Upper lobe of right lung (tissue), 1 donor: ENCODE data around the gene MAP6. TPM values are rescaled to one million over a fixed set of nuclear protein-coding genes. Genes with fewer than 3 reads are reported as not detected.

Source experiments
- ATAC-seq: fragments of 200-7000 bp; cut with Tn5 transposase; one replicate; pipeline ENCODE4 v1.9.1; 2020; ENCODE audit warnings: mild to moderate bottlenecking, moderate library complexity
- DNase-seq: peaks from one replicate; pipeline ENCODE4 v3.0.0-alpha.2; 2020
- H3K27ac ChIP-seq: fragments of 200-600 bp; one replicate; pipeline ENCODE4 v1.8.0; 2022
- H3K27me3 ChIP-seq: fragments of 200-600 bp; one replicate; pipeline ENCODE4 v1.8.0; 2022; ENCODE audit warnings: mild to moderate bottlenecking
- H3K36me3 ChIP-seq: fragments of 200-600 bp; one replicate; pipeline ENCODE4 v1.8.0; 2022
- H3K4me1 ChIP-seq: fragments of 200-600 bp; one replicate; pipeline ENCODE4 v1.8.0; 2022
- H3K4me3 ChIP-seq: fragments of 200-600 bp; one replicate; pipeline ENCODE4 v1.8.0; 2022; ENCODE audit warnings: mild to moderate bottlenecking
- H3K9me3 ChIP-seq: fragments of 200-600 bp; one replicate; pipeline ENCODE4 v1.8.0; 2022
- CTCF ChIP-seq: fragments of 200-600 bp; IDR thresholded peaks from one replicate; pipeline ENCODE4 v1.8.0; 2022; ENCODE audit warnings: antibody characterized with exemption
- intact Hi-C: fragments of 100-400 bp; cut with DNase I; formaldehyde crosslinking; loops from one replicate; pipeline ENCODE4 v1.11.0; 2022
- total RNA-seq: library from RNA; stranded (reverse); fragmentation: NEBNext Ultra II Directional; extraction: Animal tissue kit (Norgen Biotek cat#: 25700); gene quantifications from one replicate; pipeline ENCODE4 v1.2.1, GENCODE V29; 2021
- donor health status: DM: no; HTN: yes; CAD: no; lungs with severe emphysema.

The MAP6 gene
- total RNA-seq, 1 donor from 2014 or later = 5.8 TPM

DNA sequence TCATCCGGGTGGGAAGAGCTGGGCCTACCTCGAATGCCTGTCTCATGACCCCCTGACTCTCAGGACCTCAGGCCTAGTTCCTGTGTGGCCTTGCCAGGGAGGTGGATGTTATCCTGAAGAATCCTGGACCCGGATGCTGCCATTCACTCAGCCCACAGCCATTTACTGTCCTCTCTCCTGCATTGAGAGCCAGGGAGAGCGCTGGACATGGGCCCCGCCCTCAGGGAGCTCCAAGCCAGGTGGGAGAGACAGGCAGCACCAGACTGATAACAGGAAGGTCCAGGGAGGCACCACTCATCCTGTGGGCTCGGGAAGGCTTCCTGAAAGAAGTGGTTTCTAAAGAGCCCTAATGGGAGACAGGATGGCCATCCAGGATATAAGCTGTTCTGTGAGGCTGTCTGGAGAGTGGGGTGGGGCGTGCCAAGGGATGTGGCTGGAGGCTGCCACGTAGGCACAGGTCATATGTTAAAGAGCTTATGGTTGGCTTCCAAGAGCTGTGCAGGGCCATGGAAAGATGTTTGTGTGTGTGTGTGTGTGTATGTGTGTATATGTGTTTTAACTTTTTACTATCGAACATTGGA is 98.2 kb downstream of the MAP6 start:
- Histone ChIP-seq H3K27me3 (no peaks in the 10 kb centered on the region), H3K4me1 (peaks cover 31% of the 10 kb centered on the region), H3K36me3 (peaks cover 80% of the 10 kb centered on the region), H3K4me3 (no peak overlapping the region), H3K9me3 (no peaks in the 10 kb centered on the region), H3K27ac (peak overlapping the region; percentile 47)
- TF ChIP-seq CTCF = no peak
- intact Hi-C loops = no loop called here
- no peak for DNase-seq
- ATAC-seq = no peak

DNA sequence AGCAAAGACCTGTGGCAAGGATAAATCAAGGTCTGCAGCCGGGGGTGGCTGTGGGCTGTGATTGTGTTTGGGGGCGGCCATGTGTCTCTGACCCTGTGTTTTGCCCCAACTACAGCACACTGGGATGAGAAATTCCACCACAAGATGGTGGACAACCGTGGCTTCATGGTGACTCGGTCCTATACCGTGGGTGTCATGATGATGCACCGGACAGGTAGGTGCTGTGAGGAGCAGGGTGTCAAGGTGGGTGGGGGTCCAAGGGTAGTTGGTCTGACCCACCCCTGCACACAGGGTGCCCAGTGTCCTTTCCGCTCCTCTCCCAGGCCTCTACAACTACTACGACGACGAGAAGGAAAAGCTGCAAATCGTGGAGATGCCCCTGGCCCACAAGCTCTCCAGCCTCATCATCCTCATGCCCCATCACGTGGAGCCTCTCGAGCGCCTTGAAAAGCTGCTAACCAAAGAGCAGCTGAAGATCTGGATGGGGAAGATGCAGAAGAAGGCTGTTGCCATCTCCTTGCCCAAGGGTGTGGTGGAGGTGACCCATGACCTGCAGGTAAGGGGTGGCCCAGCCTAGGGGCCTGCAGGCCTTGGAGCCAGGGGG is 100.1 kb downstream of the MAP6 start:
- no peak for TF ChIP-seq CTCF
- H3K4me3 ChIP-seq = no peak overlapping the region
- H3K9me3 ChIP-seq = no peaks in the 10 kb centered on the region
- no peak overlapping the region for H3K27ac ChIP-seq
- no peaks in the 10 kb centered on the region for H3K27me3 ChIP-seq
- intact Hi-C loops = no loop called here
- peaks cover 89% of the 10 kb centered on the region for H3K36me3 ChIP-seq
- DNase-seq (no peak), ATAC-seq (no peak)
- H3K4me1 ChIP-seq = peaks cover 51% of the 10 kb centered on the region

GRCh38 chr11:75567971-75568370 is 100.9 kb downstream of the MAP6 start:
- intact Hi-C loops = no loop called here
- H3K36me3 ChIP-seq = peaks cover 83% of the 10 kb centered on the region
- H3K27me3 ChIP-seq = no peaks in the 10 kb centered on the region
- ATAC-seq (no peak), DNase-seq (no peak)
- no peak for TF ChIP-seq CTCF
- H3K4me3 ChIP-seq = no peak overlapping the region
- H3K9me3 ChIP-seq = no peaks in the 10 kb centered on the region
- no peak overlapping the region for H3K27ac ChIP-seq
- peaks cover 55% of the 10 kb centered on the region for H3K4me1 ChIP-seq

- Histone ChIP-seq H3K27me3 (no peaks in the 10 kb centered on the region), H3K4me3 (no peak overlapping the region), H3K36me3 (peaks cover 71% of the 10 kb centered on the region), H3K4me1 (peaks cover 55% of the 10 kb centered on the region), H3K27ac (no peak overlapping the region), H3K9me3 (no peaks in the 10 kb centered on the region)
- ATAC-seq (no peak), DNase-seq (no peak)
- intact Hi-C loops = no loop called here
- TF ChIP-seq CTCF = no peak
Observed at GRCh38 chr11:75566763-75567279, 102.0 kb downstream of the MAP6 start.

- DNase-seq (no peak), ATAC-seq (no peak)
- H3K27me3 ChIP-seq = no peaks in the 10 kb centered on the region
- peak overlapping the region; percentile 13 for H3K27ac ChIP-seq
- no peak for TF ChIP-seq CTCF
- peaks cover 65% of the 10 kb centered on the region for H3K36me3 ChIP-seq
- H3K4me1 ChIP-seq = peaks cover 61% of the 10 kb centered on the region
- intact Hi-C loops = no loop called here
- peak overlapping the region; percentile 99 for H3K4me3 ChIP-seq
- H3K9me3 ChIP-seq = no peaks in the 10 kb centered on the region
Observed at GRCh38 chr11:75565916-75566762, 102.7 kb downstream of the MAP6 start.
